ENCODE data around the gene SCARB2. TPM values are rescaled to one million over a fixed set of nuclear protein-coding genes. Genes with fewer than 3 reads are reported as not detected.

Gene SCARB2
- total RNA-seq, 1 donor from 2014 or later, result 98.3 TPM

GRCh38 chr4:76210452-76210851 lies 3.2 kb downstream of the SCARB2 start:
- no peak for DNase-seq (ENCODE audit: low spot score, unreplicated experiment)
- H3K4me1 Mint-ChIP-seq (ENCODE audit: low read depth), result peaks cover 41% of the 10 kb centered on the region
- no peaks in the 10 kb centered on the region for H3K27me3 Mint-ChIP-seq
- TF ChIP-seq CTCF (IDR thresholded peaks at IDR 0.05; ENCODE audit: unreplicated experiment), result no peak
- no peaks in the 10 kb centered on the region for H3K36me3 Mint-ChIP-seq (ENCODE audit: insufficient read depth)
- H3K27ac Mint-ChIP-seq, result no peak overlapping the region
- H3K4me3 Mint-ChIP-seq (ENCODE audit: low read depth), result no peak overlapping the region
- no peaks in the 10 kb centered on the region for H3K9me3 Mint-ChIP-seq (ENCODE audit: low read depth)

- DNase-seq (ENCODE audit: low spot score, unreplicated experiment), result no peak
- Mint-ChIP-seq H3K4me3 (ENCODE audit: low read depth) (no peak overlapping the region), H3K36me3 (ENCODE audit: insufficient read depth) (no peaks in the 10 kb centered on the region), H3K27ac (peak overlapping the region; percentile 50), H3K27me3 (no peaks in the 10 kb centered on the region), H3K9me3 (ENCODE audit: low read depth) (no peaks in the 10 kb centered on the region), H3K4me1 (ENCODE audit: low read depth) (peaks cover 41% of the 10 kb centered on the region)
- no peak for TF ChIP-seq CTCF (IDR thresholded peaks at IDR 0.05; ENCODE audit: unreplicated experiment)
Measured at GRCh38 chr4:76209881-76210280, 3.7 kb downstream of the SCARB2 start.

DNA sequence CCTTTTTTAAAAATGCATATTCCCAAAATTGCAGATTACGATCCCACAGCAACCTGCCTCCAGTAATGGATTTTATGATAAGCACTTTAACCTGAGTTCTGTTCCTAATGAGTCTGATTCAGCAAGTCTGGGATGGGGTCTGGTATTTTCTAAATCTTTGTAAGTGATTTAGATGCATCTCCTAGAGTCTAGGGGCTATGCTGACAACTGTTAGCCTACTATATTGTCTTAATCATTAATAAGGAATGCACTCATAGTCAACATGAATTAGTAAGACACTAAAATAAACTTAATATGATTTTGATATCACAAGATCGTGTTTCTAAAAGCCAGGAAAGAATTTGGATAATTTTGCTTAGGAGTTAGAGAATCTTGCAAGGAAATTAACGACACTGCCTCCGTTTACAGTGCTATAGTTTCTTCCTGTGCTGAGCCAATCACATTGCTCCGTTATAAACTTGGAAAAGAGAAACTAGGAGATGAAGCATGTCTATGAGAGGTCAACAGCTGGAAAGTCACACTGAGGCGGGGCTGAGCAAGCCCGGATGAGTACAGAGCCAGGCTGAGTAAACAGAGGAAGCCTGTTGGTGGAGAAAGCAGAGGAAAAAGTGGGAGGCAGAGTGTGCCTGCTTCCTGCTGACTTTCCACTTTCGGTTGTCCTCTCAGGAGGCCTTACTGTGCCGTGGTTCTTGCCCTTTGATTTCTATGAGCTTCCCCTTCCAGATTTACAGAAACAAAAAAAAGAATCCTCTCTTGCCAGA lies 5.4 kb downstream of the SCARB2 start:
- Mint-ChIP-seq H3K27me3 (no peaks in the 10 kb centered on the region), H3K27ac (peak overlapping the region; percentile 72), H3K36me3 (ENCODE audit: insufficient read depth) (no peaks in the 10 kb centered on the region), H3K4me1 (ENCODE audit: low read depth) (peaks cover 33% of the 10 kb centered on the region), H3K4me3 (ENCODE audit: low read depth) (peak overlapping the region; percentile 13), H3K9me3 (ENCODE audit: low read depth) (no peaks in the 10 kb centered on the region)
- no peak for DNase-seq (ENCODE audit: low spot score, unreplicated experiment)
- TF ChIP-seq CTCF (IDR thresholded peaks at IDR 0.05; ENCODE audit: unreplicated experiment), result no peak

DNA sequence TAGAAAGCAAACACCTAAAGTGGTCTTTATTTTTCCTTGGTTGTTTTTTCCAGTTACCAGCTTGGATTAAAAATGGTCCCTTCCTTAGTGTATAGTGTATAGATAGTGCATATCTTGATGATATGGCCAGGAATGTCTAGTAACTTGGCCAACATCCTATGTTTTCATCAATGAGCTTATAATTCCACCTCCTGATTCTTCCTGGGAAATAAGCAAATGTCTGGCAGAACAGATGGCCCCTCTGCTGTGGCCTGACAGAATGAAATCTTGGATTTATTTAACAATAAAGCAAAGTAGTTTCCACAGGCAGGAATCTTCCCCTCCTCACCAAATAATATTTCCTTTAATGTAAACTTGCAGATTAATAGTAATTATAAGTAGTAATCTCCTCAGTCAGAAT lies 6.1 kb downstream of the SCARB2 start:
- H3K9me3 Mint-ChIP-seq (ENCODE audit: low read depth), result no peaks in the 10 kb centered on the region
- no peaks in the 10 kb centered on the region for H3K27me3 Mint-ChIP-seq
- no peak overlapping the region for H3K27ac Mint-ChIP-seq
- no peaks in the 10 kb centered on the region for H3K36me3 Mint-ChIP-seq (ENCODE audit: insufficient read depth)
- H3K4me3 Mint-ChIP-seq (ENCODE audit: low read depth), result no peak overlapping the region
- DNase-seq (ENCODE audit: low spot score, unreplicated experiment), result no peak
- no peak for TF ChIP-seq CTCF (IDR thresholded peaks at IDR 0.05; ENCODE audit: unreplicated experiment)
- H3K4me1 Mint-ChIP-seq (ENCODE audit: low read depth), result peaks cover 29% of the 10 kb centered on the region

- no peaks in the 10 kb centered on the region for H3K9me3 Mint-ChIP-seq (ENCODE audit: low read depth)
- H3K27ac Mint-ChIP-seq, result peak overlapping the region; percentile 5
- no peaks in the 10 kb centered on the region for H3K36me3 Mint-ChIP-seq (ENCODE audit: insufficient read depth)
- H3K4me1 Mint-ChIP-seq (ENCODE audit: low read depth), result peaks cover 20% of the 10 kb centered on the region
- TF ChIP-seq CTCF (IDR thresholded peaks at IDR 0.05; ENCODE audit: unreplicated experiment), result no peak
- H3K4me3 Mint-ChIP-seq (ENCODE audit: low read depth), result no peak overlapping the region
- H3K27me3 Mint-ChIP-seq, result no peaks in the 10 kb centered on the region
- no peak for DNase-seq (ENCODE audit: low spot score, unreplicated experiment)
Measured at GRCh38 chr4:76206222-76206942, 7.2 kb downstream of the SCARB2 start.

All from progenitor cell of endocrine pancreas (in vitro differentiated cells).